ENCODE measurements around the gene ZNF521.

ZNF521 gene

DNA sequence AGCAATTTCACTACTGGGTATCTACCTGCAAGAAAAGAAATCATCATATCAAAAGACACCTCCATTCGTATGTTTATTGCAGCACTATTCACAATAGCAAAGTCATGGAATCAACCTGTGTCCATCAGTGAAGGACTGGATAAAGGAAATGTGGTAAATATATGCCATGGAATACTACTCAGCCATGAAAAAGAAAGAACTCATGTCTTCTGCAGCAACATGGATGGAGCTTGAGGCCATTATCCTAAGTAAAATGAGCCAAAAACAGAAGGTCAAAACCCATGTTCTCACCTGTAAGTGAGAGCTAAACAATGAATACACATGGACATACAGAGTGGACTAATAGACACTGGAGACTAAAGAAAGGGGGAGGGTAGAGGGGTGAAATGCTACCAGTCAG is 322.2 kb downstream of the ZNF521 start:
- no peak for DNase-seq (ENCODE audit: low spot score)

DNA sequence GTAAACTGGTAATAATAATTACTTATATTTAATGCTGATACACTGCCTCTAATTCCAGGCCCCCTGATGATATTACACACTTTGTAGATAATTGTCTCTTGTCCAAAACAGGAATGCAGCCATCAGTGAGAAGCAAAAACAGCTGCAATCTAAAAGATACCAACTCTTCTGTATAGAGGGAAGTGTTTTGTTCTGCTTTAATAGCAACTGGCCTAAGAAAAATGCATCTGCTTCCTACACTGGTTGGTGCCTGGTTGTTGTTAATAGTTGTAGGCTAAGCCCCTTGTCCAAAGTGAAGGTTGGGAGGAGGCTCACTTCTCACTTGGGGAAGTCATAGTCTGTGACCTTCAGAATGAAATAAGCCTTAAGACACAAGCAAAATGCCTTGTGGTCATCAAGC is 332.0 kb downstream of the ZNF521 start:
- DNase-seq (ENCODE audit: low spot score): no peak

DNA sequence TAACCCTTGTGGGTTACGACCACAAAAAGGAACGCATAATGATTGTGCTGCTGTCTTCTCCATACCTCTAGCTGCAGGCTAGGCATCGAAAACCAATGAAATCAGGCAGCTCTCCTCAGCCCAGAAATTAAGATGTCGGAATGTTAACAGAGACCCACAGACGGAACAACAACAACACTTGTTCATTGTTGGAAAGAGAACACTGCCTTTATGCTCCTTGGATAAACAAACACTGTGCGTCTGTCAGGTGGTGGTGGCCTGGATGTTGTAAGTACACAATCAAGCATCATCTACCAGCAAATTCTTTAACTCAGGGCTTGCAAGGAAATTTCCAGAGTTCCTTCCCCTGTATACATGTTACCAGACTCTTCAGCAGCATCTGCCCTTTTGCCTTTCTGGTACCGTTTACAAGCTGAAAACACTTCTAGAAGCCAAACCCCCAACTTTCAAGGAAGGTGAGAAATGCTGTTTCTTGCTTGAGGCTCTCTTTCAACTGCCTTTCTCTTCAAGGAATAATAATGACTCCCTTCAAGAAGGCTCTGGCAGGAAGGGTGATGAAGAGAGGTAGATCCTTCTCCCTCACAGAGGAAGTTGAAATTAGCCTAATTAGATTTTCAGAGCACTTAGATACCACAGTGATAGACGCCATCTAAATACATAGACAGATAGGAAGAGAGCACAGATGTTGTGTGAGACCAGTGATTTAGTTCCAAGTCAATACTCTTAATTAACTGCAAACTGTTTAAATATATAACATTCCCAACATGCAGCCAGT is 332.7 kb downstream of the ZNF521 start:
- no peak for DNase-seq (ENCODE audit: low spot score)

DNA sequence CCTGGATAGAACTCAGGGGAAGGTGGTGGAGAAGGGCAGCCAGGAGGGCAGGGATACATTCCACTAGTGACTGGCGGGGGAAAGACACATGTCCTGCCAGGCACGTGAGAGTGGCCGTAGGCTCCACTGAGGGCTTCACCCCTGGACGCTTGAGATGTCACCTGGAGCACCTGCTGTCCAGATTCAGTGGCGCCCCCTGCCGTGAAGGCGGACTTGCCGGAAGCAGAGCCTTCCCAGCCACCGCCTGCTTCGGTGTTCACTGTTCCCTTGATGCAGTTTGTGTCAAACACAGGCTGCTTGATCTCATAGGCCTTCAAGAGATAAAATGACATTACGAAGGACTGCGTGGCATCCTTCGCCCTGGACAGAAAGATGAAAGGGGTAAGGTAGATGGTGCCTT is 335.3 kb downstream of the ZNF521 start:
- DNase-seq (ENCODE audit: low spot score): no peak

DNA sequence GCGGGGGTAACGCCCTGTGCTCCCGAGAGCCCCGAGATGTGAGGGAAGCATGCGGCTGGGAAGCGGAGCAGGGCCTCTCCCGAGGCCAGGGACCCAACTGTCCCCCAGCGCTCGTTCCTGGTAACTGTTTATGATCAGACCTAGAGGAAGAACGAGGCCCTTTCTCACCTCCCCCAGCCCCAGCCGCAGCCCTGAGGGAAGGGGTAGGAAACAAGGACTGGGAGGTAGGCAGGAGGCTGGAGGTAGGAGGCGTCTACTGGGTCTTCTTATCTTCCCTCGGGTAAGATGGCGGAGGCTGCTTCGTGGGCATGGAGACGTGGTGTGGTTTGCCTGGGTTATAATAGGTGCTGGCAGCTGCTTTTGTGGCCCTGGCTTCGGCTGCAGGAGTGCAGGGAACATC is 335.8 kb downstream of the ZNF521 start:
- DNase-seq (ENCODE audit: low spot score): no peak

Measured in kidney capillary endothelial cell (primary cell).